HFF-Myc (cell line): ENCODE measurements around the gene RPL28.
A peak's percentile ranks its signal among the peaks of the same experiment; 100 is the strongest.

Source experiments
- DNase-seq: peaks from one replicate; pipeline ENCODE4 v3.0.0-alpha.2; 2011; ENCODE audit warnings: low read depth; ENCODE audit errors: extremely low read depth
- H3K4me3 ChIP-seq: replicated peaks from 2 replicates; pipeline ENCODE4 v1.5.1; 2011; ENCODE audit warnings: low read depth, mild to moderate bottlenecking, control low read depth, low read length
- TF ChIP-seq, protein P1 (sequence below): IDR thresholded peaks from 2 replicates; pipeline ENCODE4 v1.5.1; 2012; ENCODE audit warnings: mild to moderate bottlenecking, low read depth, low read length, control low read depth; ENCODE audit errors: missing control alignments

The RPL28 gene

DNA sequence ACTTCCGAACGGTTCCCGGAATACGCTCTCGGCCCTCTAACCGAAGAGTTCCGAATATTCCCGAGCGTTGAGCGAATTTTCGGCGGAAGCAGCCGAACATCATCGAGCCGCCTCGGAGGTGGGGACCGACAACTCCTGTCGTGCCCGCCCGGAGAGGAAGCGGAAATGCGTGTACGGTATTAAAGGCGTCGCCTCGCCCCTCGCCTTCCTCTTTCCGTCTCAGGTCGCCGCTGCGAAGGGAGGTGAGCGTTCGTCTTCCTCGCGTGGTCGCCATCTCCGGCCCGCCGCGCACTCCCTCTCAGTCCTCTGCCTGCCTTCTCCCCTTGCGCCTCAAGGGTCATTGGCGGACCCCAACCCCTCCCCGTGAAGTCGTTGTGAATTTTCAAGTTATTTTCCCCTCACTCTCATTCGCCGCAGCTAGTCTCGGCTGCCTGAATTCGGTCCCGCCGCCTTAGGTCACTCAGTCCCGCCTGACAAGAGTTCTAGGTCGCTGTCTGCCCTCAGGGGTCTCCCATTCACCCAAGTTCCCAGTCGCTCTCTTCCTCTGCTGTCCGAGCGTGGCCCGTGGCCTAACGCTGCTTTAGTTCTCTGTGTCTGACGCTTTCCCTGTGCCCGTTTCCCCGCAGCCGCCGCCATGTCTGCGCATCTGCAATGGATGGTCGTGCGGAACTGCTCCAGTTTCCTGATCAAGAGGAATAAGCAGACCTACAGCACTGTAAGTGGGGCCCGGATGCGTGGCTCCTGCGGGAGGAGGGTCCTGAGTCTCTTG, at the start of gene RPL28:
RPL28 (plus strand) TSS at position 209 of the 769 bp plus-strand sequence; CDS start at position 635, 426 bp downstream.
- TF ChIP-seq, protein P1, sequence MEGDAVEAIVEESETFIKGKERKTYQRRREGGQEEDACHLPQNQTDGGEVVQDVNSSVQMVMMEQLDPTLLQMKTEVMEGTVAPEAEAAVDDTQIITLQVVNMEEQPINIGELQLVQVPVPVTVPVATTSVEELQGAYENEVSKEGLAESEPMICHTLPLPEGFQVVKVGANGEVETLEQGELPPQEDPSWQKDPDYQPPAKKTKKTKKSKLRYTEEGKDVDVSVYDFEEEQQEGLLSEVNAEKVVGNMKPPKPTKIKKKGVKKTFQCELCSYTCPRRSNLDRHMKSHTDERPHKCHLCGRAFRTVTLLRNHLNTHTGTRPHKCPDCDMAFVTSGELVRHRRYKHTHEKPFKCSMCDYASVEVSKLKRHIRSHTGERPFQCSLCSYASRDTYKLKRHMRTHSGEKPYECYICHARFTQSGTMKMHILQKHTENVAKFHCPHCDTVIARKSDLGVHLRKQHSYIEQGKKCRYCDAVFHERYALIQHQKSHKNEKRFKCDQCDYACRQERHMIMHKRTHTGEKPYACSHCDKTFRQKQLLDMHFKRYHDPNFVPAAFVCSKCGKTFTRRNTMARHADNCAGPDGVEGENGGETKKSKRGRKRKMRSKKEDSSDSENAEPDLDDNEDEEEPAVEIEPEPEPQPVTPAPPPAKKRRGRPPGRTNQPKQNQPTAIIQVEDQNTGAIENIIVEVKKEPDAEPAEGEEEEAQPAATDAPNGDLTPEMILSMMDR: no peak
- peak; percentile 93 for DNase-seq
- peak within 1 kb of the TSS; percentile 96 for H3K4me3 ChIP-seq

DNA sequence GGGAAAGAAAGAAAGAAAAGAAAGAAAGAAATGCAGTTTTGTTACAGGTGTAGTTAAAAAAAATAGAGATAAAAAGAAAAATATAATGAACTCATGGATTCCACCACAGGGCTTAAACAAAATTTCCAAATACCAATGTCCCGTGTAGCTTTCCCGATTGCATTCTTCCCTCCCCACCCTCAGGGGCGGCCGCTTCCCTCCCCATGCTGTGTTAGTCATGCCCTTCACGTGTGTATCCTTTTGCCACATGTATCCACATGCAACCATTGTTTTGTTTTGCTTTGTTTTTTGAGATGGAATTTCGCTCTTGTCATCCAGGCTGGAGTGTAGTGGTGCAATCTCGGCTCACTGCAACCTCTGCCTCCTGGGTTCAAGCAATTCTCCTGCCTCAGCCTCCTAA, 49.6 kb upstream of the RPL28 start:
- H3K4me3 ChIP-seq: no peak overlapping the region
- DNase-seq: no peak
- TF ChIP-seq, protein P1: no peak

DNA sequence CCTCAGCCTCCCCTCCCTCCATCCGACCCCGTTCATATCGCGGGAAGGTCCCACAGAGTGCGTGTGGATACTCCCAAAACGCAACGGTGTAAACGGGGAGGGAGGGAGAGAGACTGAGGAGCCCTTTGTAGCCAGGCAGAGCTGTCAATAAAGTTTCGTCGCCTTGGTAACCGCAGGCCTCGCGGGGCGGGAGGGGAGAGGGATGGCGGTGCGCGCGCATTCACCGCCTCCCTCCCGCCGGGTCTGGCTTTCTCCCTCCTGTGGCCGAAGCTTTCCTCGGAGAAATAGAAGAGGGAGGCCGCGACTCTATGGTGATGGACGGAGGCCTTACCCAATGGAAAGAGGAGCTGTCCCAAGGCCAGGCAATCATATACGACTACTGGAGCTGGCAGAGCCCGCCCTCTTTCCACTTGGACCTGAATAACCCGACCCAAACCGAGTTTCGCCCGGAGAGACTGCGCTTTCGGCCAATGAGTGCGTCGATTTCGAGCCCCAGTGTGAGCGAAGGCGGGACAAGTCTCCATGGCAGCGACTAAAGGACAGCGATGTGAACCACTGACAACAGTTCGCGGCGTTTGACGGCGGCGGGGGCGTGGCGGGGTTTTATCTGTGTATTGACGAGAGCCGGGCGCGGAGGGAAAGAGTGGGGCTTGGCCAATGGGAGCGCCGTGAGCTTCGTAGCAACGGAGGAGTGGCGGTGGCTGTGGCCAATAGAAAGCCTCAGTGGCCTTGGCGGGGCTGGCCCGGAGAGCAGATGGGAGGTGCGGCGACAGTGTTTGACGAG, 46.4 kb upstream of the RPL28 start, which contains the start of gene KMT5C:
KMT5C (plus strand) TSS at position 772 of the 784 bp plus-strand sequence. CDS start 2,061 bp downstream, outside the sequence.
- H3K4me3 ChIP-seq: peak within 1 kb of the TSS; percentile 67
- TF ChIP-seq, protein P1: peak; percentile 24
- DNase-seq: peak; percentile 100

DNA sequence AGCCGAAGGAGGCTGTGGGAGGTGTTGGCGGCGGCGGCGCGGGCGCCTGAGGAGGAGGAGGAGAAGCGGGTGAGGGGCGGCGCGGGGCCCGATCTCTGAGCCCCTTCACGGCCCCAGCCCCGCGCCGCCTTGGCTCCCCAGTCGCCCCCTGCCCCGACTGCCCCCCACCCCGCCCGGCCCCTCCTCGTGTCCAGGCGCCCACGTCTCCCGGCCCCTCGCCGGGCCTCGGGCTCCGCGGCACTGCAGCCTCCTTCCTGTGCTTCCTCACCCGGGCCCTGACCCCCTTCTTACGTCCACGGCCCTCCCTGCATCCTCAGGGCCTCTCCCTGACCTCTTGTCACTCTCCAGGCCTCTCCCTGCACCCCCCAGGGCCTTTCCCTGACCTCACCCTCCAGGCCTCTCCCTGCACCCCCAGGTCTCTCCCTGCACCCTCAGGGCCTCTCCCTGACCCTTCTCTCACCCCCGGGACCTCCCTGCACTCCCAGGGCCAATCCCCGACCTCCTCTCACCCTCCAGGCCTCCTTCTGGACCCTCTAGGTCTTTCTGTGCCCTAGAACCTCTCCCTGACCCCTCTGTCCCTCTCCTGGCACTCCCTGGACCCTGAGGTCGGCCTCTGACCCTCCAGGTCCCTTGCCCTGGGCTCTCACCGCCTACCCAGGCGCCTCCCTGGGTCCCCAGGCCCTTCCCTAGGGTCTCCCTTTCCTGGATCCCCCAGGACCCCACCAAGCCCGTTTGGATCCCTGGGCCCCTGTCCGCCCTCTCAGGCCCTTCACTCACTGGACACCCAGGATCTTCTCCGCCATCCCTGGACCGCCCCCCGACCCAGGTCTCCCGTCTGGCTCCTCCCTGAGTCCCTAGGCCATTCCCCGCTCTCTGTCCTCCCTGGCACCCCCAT, 45.6 kb upstream of the RPL28 start:
- H3K4me3 ChIP-seq: peak overlapping the region; percentile 67
- no peak for DNase-seq
- TF ChIP-seq, protein P1: no peak

DNA sequence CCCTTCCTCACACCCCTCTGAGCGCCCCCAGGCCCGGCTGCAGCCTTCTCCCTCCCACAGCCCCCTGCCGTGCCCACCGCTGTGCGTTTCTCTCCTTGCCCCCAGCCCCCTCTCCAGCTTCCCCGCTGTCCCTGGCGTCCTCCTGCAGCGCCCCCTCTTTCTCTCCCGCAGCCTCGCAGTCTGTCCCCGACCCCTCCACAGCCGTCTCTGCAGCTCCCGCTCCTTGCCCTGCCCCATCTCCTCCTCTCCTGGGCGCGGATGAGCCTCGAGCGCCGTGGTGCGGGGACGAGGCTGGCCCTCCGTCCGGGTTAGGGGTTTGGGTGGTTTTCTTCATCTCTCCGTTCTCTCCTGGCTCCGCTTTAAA, 45.0 kb upstream of the RPL28 start:
- H3K4me3 ChIP-seq: peak overlapping the region; percentile 67
- no peak for DNase-seq
- TF ChIP-seq, protein P1: no peak

DNA sequence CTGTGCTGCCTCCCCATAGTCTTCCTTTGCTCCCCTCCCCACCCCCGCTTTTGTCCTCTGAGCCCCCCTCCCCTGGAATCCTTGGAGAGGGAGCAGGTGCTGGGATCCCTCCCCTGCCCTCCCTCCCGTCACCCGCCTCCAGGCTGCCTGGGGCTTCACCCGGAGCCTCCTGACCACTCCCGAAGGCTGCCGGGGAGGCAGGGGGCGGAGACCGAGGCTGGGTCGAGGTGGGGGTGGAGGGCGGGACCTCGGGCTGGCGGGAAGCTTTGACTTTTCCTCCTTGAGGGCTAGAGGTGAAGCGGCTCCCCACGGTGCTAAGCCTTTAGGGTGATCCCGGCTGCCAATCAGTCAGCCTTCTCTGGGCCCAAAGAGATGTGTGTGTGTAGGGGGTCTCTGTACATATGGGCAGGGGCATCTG, 44.6 kb upstream of the RPL28 start:
- H3K4me3 ChIP-seq: peak overlapping the region; percentile 67
- no peak for DNase-seq
- TF ChIP-seq, protein P1: no peak
